Placental epithelial cell (primary cell): ENCODE data around the gene SF3A1. TPM values are rescaled to one million over a fixed set of nuclear protein-coding genes. Genes with fewer than 3 reads are reported as not detected.

Experiments used
- total RNA-seq: library from RNA; depleted of rRNA; stranded (reverse); fragments of >200 nt; gene quantifications from 2 replicates; pipeline ENCODE4 v1.2.3, GENCODE V29; 2012

The SF3A1 gene, protein sequence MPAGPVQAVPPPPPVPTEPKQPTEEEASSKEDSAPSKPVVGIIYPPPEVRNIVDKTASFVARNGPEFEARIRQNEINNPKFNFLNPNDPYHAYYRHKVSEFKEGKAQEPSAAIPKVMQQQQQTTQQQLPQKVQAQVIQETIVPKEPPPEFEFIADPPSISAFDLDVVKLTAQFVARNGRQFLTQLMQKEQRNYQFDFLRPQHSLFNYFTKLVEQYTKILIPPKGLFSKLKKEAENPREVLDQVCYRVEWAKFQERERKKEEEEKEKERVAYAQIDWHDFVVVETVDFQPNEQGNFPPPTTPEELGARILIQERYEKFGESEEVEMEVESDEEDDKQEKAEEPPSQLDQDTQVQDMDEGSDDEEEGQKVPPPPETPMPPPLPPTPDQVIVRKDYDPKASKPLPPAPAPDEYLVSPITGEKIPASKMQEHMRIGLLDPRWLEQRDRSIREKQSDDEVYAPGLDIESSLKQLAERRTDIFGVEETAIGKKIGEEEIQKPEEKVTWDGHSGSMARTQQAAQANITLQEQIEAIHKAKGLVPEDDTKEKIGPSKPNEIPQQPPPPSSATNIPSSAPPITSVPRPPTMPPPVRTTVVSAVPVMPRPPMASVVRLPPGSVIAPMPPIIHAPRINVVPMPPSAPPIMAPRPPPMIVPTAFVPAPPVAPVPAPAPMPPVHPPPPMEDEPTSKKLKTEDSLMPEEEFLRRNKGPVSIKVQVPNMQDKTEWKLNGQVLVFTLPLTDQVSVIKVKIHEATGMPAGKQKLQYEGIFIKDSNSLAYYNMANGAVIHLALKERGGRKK
- total RNA-seq: 36.5 and 75.8 TPM in 2 replicates

DNA sequence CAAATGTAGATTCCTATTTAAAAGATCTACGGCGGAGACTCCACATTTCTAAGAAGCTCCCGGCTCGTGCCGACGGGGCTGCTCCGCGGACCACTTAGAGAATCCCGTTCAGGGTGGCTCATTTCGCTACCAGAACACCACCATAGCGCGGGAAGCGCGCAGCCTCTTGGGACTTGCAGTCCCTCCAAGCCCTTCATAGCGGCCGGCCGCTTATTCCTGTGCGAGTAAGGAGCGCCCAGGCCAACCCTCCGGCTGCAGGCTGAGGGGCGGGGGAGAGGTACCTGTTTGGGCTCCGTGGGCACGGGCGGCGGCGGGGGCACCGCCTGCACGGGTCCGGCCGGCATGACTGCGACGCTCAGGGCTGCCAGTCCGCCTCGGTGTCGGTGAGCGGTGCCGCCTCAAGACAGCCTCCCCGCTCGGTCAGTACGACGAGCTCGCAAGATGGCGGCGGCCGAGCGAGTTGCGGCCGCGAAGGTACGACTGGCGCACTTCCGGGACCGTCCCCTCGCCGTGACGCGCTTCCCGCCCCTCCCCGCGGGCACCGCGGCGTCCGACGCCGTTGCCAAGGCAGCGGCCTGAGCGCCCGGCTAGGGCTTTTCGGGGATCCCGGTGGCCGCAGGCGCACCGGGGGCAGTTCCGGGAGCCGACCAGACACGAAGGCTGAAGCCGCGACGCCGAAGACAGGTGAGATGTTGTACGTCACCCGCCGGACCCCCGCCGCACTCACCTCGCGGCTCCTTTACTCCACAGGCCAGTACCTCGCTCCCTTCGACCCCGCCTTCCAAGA is at the start of gene SF3A1, which contains the start of gene CCDC157:
Gene SF3A1 (minus strand): TSS at position 446 of the 787 bp plus-strand sequence. CDS start 102 bp downstream, at position 344.
Gene CCDC157 (plus strand): TSS at position 559 of the 787 bp plus-strand sequence. CDS start 8,994 bp downstream, outside the sequence.

DNA sequence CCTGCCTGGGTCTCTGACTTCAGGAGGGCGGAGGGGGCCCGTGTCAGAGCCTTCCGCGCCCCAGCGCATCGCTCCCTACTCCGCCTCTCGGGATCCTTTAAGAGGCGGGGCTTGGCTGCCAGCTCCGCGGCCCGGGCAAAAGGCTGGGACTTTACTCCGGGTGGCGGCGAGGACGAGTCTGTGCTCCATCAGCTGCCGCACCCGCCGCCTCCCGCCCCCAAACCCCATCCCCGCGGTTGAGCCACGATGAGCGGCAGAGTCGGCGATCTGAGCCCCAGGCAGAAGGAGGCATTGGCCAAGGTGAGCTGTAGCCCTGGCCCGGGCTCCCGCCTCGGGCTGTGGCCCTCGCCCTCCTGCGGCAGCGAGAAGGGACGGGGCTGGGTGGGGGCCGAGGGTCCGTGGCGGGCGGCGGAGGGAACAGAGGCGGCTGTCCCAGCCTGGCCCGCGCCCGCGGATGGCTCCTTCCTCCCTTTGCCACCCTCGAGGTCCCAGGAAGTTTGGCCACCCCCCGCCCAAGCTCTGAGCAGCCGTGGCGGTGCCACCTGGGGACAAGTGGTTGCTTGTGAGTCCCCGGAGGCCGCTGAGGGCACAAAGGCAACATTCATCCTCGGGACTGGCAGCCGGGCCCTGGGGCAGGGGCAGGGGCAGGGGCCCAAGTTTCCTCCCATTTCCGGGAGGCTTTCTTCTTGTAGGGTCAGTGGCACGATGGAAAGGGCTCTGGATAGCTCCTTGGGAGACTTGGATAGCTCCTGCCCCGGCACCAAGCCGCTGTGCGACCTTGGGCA is 40.4 kb upstream of the SF3A1 start, which contains the start of gene SEC14L2:
Gene SEC14L2 (plus strand): TSS at position 148 of the 785 bp plus-strand sequence. CDS start 99 bp downstream, at position 247.

DNA sequence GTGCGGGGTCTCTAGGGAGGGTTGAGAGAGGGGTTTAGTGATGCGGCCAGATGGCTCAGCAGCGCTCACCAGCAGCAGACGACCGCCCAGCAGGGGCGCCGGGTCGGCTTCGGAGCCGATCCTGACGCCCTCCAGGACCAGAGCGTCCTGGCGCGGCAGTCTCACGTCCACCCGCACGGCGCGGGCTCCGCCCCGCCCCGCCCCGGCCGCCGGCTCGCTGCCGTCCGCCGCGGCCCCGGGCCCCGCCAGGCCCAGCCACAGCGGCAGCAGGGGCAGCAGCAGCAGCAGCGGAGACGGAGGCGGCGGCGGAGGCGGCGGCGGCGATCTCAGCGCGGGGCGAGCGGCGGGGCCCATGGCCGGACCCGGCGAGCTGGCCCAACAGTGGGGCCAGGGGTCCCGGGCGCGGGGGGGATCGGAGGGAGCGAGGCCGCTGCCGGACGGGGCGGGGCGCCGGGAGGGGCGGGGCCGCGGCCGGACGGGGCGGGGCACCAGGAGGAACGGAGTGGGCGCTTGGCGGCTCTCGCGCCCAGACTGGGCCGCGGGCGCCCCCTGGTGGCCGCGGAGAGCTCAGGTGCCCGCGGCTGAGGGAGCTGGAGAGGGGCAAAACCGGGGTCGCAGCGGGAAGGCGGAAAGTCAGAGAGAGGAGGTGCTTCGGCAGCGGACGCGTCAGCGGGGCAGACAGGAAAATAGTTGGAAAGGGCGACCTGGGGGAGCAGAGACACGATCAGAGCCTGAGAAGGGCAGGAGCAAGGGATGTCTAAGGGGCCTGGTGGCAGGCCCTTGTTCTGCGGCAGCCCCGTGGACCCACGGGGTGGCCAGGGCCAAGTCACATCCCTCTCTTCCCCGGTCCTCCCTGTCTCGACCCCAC is 30.5 kb upstream of the SF3A1 start, which contains the start of gene RNF215:
Gene RNF215 (minus strand): TSS at position 452 of the 868 bp plus-strand sequence. CDS start 98 bp downstream, at position 354.

DNA sequence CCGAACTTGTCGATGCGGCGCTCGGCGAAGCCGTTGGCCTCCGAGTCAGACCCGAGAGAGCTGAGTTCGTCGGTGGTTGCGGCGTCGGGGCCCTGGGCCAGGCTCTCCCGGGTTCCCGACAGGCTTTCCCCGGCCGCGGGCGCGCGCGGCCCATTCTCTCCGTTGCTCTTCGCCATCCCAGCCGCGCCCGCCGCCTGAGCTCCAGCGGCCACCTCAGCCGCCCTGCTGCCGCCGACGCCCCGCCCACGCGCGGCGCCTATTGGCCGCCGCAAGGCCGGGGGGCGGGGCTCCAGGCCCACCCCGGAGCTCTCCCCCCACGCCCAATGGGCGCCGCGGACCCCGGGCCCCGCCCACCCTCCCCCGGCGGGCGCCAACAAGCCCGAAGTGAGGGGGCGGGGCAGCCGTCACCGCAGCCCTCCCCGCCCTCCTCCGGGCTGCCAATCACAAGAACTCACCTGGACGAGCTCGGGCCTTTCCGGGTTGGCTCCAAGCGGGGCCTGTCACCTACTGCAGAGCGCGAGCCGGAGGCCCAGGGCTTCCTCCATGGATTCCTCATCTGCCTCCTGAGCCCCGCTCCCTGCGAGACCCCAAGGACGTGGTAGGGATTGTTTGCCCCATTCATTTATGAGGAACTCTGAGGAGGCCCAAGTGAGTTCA is 29.9 kb downstream of the SF3A1 start, which contains the start of gene TBC1D10A:
Gene TBC1D10A (minus strand): TSS at position 236 of the 657 bp plus-strand sequence. CDS start 60 bp downstream, at position 176.

DNA sequence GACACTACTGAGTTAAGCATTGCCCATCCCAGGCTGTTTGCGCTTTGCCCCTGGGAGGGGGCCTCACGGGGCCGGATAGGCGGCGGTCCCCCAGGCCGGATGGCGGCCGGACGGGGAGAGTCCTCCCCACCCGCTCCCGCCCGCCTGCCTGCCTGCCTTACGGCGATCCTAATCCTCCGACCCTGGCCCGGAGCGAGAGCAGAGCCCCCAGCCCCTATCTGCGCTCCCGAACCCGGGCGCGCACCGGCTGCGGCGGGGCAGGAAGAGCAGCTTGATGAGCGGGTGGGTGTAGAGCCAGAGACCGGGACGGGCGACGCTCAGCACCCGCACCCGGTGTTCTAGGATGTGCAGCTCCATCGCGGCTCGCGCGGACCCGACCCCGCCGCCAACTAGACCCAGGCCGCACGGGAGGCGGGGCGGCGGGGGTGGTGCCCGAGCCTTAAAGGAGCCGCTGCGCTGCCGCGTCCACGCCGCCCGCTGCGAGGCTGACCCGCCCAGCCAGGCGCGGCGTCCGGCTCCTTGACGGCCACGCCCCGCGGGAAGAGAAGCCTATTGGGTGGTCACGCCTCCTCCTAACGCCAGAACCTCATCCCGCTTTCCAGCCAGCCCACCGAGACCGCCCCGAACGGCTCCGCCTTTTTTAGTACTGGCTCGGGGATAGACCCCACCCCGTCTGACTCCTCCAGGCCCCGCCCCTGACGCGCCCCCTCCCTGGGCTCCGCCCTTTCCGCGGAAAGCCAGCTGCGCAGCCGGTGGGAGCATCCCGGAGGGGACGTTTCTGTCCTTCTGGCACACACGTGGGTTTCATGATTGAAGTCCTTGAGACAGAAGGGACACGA is 67.3 kb downstream of the SF3A1 start, which contains the start of gene CASTOR1:
Gene CASTOR1 (minus strand): TSS at position 365 of the 839 bp plus-strand sequence. CDS start 8 bp downstream, at position 357.

Other genes with a start within 250 kb of the SF3A1 start
- 0.22 TPM in 1 of 2 replicates, not detected in the other for gene LIF, start 110.1 kb downstream of the SF3A1 start, total RNA-seq
- not detected in 2 replicates for gene OSM, start 90.0 kb downstream of the SF3A1 start, total RNA-seq
- 44.0 and 89.5 TPM in 2 replicates for gene CASTOR1, start 67.4 kb downstream of the SF3A1 start, total RNA-seq
- gene TBC1D10A, start 30.0 kb downstream of the SF3A1 start, total RNA-seq: 66.3 and 83.1 TPM in 2 replicates
- 3.5 and 8.0 TPM in 2 replicates for gene CCDC157, start 113 bp upstream of the SF3A1 start, total RNA-seq
- 21.6 and 23.4 TPM in 2 replicates for gene RNF215, start 30.5 kb upstream of the SF3A1 start, total RNA-seq
- gene SEC14L2, start 40.1 kb upstream of the SF3A1 start, total RNA-seq: 34.9 and 36.1 TPM in 2 replicates
- 7.1 and 22.7 TPM in 2 replicates for gene MTFP1, start 68.9 kb upstream of the SF3A1 start, total RNA-seq
- not detected in 2 replicates for gene SEC14L3, start 115.1 kb upstream of the SF3A1 start, total RNA-seq
- gene SEC14L4, start 148.8 kb upstream of the SF3A1 start, total RNA-seq: not detected in 2 replicates
- gene SEC14L6, start 189.8 kb upstream of the SF3A1 start, total RNA-seq: not detected in 2 replicates
- gene GAL3ST1, start 217.8 kb upstream of the SF3A1 start, total RNA-seq: 0.39 and 1.3 TPM in 2 replicates
- 45.1 and 47.9 TPM in 2 replicates for gene PES1, start 235.0 kb upstream of the SF3A1 start, total RNA-seq